Measurements from ENCODE around the gene MAMLD1.

Gene MAMLD1

DNA sequence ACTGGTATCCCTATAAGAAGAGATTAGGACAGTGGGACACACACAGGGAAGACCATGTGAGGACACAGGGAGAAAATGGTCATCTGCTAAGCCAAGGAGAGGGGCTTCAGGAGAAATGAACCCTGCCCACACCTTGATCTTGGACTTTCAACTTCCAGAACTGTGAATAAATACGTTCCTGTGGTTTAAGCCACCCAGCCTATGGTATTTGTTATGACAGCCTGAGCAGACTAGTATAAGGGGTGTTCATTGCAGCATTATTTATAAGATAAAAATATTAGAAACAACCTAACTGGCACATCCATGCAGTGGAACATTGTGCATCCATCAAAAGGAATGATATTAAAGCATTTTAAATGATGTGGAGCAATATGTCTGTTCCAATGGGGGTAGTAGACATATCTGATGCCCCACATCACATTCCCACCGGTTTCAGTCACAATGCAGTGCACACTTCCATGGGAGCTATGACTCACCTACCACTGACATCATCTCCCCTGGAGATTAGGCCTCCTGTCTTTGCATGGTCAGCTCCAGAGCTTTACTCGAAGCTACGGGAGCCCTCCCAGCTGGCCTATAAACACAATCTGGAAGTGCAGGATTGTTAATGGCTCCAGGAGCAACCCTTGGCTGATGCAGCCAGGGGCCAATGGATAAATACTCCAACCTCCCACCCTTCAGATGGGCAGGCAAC, 38.9 kb upstream of the MAMLD1 start (continued):
- TF ChIP-seq, protein P1, sequence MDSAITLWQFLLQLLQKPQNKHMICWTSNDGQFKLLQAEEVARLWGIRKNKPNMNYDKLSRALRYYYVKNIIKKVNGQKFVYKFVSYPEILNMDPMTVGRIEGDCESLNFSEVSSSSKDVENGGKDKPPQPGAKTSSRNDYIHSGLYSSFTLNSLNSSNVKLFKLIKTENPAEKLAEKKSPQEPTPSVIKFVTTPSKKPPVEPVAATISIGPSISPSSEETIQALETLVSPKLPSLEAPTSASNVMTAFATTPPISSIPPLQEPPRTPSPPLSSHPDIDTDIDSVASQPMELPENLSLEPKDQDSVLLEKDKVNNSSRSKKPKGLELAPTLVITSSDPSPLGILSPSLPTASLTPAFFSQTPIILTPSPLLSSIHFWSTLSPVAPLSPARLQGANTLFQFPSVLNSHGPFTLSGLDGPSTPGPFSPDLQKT (IDR thresholded peaks at IDR 0.05; ENCODE audit: borderline replicate concordance, low read depth, low read length) = no peak
- TF ChIP-seq PBX3 (CRISPR knock-in tag; IDR thresholded peaks at IDR 0.05) = no peak
- TF ChIP-seq ZNF175 (tag by site-specific recombination; IDR thresholded peaks at IDR 0.05) = no peak
- TF ChIP-seq ZNF274 (IDR thresholded peaks at IDR 0.05; ENCODE audit: low read length) = no peak
- no peak for TF ChIP-seq ZNF274 (tag by site-specific recombination; IDR thresholded peaks at IDR 0.05; ENCODE audit: borderline replicate concordance)
- peak; percentile 86 for TF ChIP-seq PRDM10 (tag by site-specific recombination; IDR thresholded peaks at IDR 0.05)
- TF ChIP-seq ZBTB8A (tag by site-specific recombination; IDR thresholded peaks at IDR 0.05) = no peak
- peak; percentile 86 for TF ChIP-seq ZIC2 (tag by site-specific recombination; IDR thresholded peaks at IDR 0.05)
- TF ChIP-seq, protein P2, sequence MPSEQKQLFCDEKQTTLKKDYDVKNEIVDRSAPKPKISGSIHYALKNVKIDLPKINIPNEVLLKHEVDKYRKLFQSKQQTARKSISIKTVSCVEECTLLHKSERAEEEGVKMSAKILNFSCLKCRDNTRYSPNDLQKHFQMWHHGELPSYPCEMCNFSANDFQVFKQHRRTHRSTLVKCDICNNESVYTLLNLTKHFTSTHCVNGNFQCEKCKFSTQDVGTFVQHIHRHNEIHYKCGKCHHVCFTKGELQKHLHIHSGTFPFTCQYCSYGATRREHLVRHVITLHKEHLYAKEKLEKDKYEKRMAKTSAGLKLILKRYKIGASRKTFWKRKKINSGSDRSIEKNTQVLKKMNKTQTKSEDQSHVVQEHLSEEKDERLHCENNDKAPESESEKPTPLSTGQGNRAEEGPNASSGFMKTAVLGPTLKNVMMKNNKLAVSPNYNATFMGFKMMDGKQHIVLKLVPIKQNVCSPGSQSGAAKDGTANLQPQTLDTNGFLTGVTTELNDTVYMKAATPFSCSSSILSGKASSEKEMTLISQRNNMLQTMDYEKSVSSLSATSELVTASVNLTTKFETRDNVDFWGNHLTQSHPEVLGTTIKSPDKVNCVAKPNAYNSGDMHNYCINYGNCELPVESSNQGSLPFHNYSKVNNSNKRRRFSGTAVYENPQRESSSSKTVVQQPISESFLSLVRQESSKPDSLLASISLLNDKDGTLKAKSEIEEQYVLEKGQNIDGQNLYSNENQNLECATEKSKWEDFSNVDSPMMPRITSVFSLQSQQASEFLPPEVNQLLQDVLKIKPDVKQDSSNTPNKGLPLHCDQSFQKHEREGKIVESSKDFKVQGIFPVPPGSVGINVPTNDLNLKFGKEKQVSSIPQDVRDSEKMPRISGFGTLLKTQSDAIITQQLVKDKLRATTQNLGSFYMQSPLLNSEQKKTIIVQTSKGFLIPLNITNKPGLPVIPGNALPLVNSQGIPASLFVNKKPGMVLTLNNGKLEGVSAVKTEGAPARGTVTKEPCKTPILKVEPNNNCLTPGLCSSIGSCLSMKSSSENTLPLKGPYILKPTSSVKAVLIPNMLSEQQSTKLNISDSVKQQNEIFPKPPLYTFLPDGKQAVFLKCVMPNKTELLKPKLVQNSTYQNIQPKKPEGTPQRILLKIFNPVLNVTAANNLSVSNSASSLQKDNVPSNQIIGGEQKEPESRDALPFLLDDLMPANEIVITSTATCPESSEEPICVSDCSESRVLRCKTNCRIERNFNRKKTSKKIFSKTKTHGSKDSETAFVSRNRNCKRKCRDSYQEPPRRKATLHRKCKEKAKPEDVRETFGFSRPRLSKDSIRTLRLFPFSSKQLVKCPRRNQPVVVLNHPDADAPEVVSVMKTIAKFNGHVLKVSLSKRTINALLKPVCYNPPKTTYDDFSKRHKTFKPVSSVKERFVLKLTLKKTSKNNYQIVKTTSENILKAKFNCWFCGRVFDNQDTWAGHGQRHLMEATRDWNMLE (tag by site-specific recombination; conservative IDR thresholded peaks at IDR 0.05; ENCODE audit: low read depth) = peak; percentile 37; the same call in 1 of the 2 replicates
- no peak for TF ChIP-seq ZNF792 (tag by site-specific recombination; IDR thresholded peaks at IDR 0.05)
- no peak for TF ChIP-seq ZNF670 (tag by site-specific recombination; IDR thresholded peaks at IDR 0.05; ENCODE audit: low read depth)
- no peak for TF ChIP-seq ZNF571 (tag by site-specific recombination; IDR thresholded peaks at IDR 0.05)
- no peak for TF ChIP-seq ZNF416 (tag by site-specific recombination; IDR thresholded peaks at IDR 0.05)
- peak; percentile 62 for TF ChIP-seq ZEB2 (tag by site-specific recombination; IDR thresholded peaks at IDR 0.05)
- TF ChIP-seq ZNF302 (tag by site-specific recombination; IDR thresholded peaks at IDR 0.05; ENCODE audit: low read depth) = no peak
- TF ChIP-seq ZBTB1 (tag by site-specific recombination; IDR thresholded peaks at IDR 0.05) = no peak
- TF ChIP-seq ZBTB17 (tag by site-specific recombination; IDR thresholded peaks at IDR 0.05) = peak; percentile 68
- TF ChIP-seq, protein P3, sequence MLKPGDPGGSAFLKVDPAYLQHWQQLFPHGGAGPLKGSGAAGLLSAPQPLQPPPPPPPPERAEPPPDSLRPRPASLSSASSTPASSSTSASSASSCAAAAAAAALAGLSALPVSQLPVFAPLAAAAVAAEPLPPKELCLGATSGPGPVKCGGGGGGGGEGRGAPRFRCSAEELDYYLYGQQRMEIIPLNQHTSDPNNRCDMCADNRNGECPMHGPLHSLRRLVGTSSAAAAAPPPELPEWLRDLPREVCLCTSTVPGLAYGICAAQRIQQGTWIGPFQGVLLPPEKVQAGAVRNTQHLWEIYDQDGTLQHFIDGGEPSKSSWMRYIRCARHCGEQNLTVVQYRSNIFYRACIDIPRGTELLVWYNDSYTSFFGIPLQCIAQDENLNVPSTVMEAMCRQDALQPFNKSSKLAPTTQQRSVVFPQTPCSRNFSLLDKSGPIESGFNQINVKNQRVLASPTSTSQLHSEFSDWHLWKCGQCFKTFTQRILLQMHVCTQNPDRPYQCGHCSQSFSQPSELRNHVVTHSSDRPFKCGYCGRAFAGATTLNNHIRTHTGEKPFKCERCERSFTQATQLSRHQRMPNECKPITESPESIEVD (tag by site-specific recombination; IDR thresholded peaks at IDR 0.05) = no peak
- peak; percentile 52 for TF ChIP-seq ZNF366 (tag by site-specific recombination; conservative IDR thresholded peaks at IDR 0.05)
- no peak for TF ChIP-seq ZNF626 (tag by site-specific recombination; IDR thresholded peaks at IDR 0.05)
- TF ChIP-seq TCF7L2 (IDR thresholded peaks at IDR 0.05; ENCODE audit: borderline replicate concordance, low read depth, low read length) = no peak
- no peak for TF ChIP-seq ZNF239 (tag by site-specific recombination; IDR thresholded peaks at IDR 0.05)
- TF ChIP-seq, protein P4, sequence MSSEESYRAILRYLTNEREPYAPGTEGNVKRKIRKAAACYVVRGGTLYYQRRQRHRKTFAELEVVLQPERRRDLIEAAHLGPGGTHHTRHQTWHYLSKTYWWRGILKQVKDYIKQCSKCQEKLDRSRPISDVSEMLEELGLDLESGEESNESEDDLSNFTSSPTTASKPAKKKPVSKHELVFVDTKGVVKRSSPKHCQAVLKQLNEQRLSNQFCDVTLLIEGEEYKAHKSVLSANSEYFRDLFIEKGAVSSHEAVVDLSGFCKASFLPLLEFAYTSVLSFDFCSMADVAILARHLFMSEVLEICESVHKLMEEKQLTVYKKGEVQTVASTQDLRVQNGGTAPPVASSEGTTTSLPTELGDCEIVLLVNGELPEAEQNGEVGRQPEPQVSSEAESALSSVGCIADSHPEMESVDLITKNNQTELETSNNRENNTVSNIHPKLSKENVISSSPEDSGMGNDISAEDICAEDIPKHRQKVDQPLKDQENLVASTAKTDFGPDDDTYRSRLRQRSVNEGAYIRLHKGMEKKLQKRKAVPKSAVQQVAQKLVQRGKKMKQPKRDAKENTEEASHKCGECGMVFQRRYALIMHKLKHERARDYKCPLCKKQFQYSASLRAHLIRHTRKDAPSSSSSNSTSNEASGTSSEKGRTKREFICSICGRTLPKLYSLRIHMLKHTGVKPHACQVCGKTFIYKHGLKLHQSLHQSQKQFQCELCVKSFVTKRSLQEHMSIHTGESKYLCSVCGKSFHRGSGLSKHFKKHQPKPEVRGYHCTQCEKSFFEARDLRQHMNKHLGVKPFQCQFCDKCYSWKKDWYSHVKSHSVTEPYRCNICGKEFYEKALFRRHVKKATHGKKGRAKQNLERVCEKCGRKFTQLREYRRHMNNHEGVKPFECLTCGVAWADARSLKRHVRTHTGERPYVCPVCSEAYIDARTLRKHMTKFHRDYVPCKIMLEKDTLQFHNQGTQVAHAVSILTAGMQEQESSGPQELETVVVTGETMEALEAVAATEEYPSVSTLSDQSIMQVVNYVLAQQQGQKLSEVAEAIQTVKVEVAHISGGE (tag by site-specific recombination; conservative IDR thresholded peaks at IDR 0.05; ENCODE audit: low read depth) = no peak
- TF ChIP-seq ZNF548 (tag by site-specific recombination; IDR thresholded peaks at IDR 0.05) = no peak

Measured in HEK293 (cell line).